Transverse colon (tissue), 4 donors: ENCODE results near the gene FOXG1. TPM values are rescaled to one million over a fixed set of nuclear protein-coding genes. Genes with fewer than 3 reads are reported as not detected.
A peak's percentile ranks its signal among the peaks of the same experiment; 100 is the strongest.

Experiments
- DNase-seq: peaks from one replicate; pipeline ENCODE4 v3.0.0-alpha.2; 2019
- H3K27ac ChIP-seq, 4 donors: fragments of 200-600 bp; sonication (generic); 2 replicates each; pipeline ENCODE4 v1.5.1; 2016 to 2018; ENCODE audit warnings: inconsistent platforms in 4 of 4
- H3K27me3 ChIP-seq: fragments of 200-600 bp; sonication (generic); 2 replicates; pipeline ENCODE4 v1.5.1; 2017; ENCODE audit warnings: inconsistent platforms
- H3K36me3 ChIP-seq, 4 donors: fragments of 200-600 bp; sonication (generic); 2 replicates each; pipeline ENCODE4 v1.5.1; 2017 to 2019; ENCODE audit warnings: inconsistent platforms in 4 of 4
- H3K4me1 ChIP-seq, 4 donors: fragments of 200-600 bp; sonication (generic); 2 replicates each; pipeline ENCODE4 v1.5.1; 2017 to 2020; ENCODE audit warnings: inconsistent platforms in 4 of 4
- H3K4me3 ChIP-seq, 4 donors: fragments of 200-600 bp; sonication (generic); 1 replicate in 1 of 4; 2 replicates in 3 of 4; pipeline versions ENCODE4 v1.5.1 to v1.6.1; 2017 to 2019; ENCODE audit warnings: inconsistent platforms in 4 of 4
- H3K9me3 ChIP-seq, 2 donors: fragments of 200-600 bp; sonication (generic); 2 replicates each; pipeline ENCODE4 v1.5.1; 2017 to 2019; ENCODE audit warnings: inconsistent platforms in 2 of 2
- EP300 ChIP-seq: sonication (generic); formaldehyde crosslinking; IDR thresholded peaks from one replicate; pipeline ENCODE4 v1.6.1; 2017; ENCODE audit warnings: antibody characterized with exemption, low read depth
- POLR2A ChIP-seq: fragments of 450-650 bp; IDR thresholded peaks from one replicate; pipeline ENCODE4 v1.6.1; 2016; ENCODE audit warnings: antibody characterized with exemption, mild to moderate bottlenecking, moderate library complexity
- POLR2AphosphoS5 ChIP-seq, 3 donors: sonication (generic); formaldehyde crosslinking; IDR thresholded peaks; one replicate each; pipeline ENCODE4 v1.6.1; 2016; ENCODE audit warnings: antibody characterized with exemption in 3 of 3
- WGBS, 2 donors: methylation state at CpG; one replicate each; pipeline ENCODE4 v1.1.5; 2018; ENCODE audit warnings: low coverage in 1 of 2; 5-methylcytosine and 5-hydroxymethylcytosine counted together
- in situ Hi-C, 4 donors: fragments of 200-750 bp; cut with MboI; loops; one replicate each; pipeline versions ENCODE4 v1.15.0 to v1.15.1; 2017; ENCODE audit warnings: low sequenced_read_pairs in 3 of 4, low pct_ligation_motif_present in 1 of 4, low pct_unique_long_range_greater_than_20kb in 1 of 4
- intact Hi-C: fragments of 100-400 bp; cut with DNase I; formaldehyde crosslinking; loops from one replicate; pipeline ENCODE4 v1.15.1; 2023; ENCODE audit warnings: low total_unique reads
- total RNA-seq, 4 donors: library from RNA; depleted of rRNA; stranded (reverse); fragments of >200 nt; gene quantifications; one replicate each; pipeline ENCODE4 v1.1.0, GENCODE V29; 2016
- TF ChIP-seq, protein P1 (sequence below), 5 experiments: fragments of 200-600 bp in 3 of 5; fragments of 450-650 bp in 2 of 5; sonication (generic) in 3 of 5; IDR thresholded peaks; 1 replicate in 2 of 5; 2 replicates in 3 of 5; pipeline ENCODE4 v1.5.1; 2016 to 2017; ENCODE audit warnings: antibody characterized with exemption in 5 of 5, inconsistent platforms in 3 of 5, mild to moderate bottlenecking in 2 of 5, moderate library complexity in 1 of 5

Gene FOXG1
- total RNA-seq, 4 donors from 2014 or later = not detected

DNA sequence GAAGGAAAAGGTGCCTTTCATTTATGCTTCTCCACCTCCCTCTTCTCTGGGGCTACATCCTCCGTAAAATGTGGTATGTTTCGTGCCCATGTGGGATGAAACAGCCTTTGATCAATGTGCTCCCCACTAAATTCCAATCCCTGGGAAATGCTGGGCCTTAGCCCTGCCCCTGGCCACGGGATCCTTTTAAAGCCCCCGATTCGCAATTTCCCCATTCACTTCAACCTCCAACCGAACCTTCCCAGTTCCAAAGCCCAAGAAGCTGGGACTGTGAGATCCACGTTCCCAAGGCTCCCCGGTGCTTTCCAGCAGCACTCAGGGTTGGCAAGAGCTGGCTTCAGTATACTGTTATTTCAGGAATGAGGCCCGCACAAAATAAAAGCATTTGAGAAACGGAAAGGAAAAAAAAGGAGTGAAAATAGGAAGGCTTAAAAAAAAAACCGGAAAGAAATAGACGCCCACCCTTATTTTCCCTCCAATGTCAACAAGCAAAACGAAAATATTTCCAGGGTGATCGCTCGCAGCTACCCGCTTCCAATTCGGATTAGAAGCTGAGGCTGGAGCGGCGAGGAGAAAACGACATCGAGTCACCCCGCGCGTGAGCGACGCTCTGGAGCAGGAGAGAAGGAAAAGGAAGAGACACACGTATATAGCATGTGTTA is 1.3 kb upstream of the FOXG1 start:
- intact Hi-C loops (no loop called here), in situ Hi-C loops (loop anchor here in 3 of 4 donors (25.0 kb wide), 2 partner anchors 772 to 1447 kb away; no protein-coding TSS in a partner anchor)
- no peaks in the 10 kb centered on the region for H3K9me3 ChIP-seq
- no peaks in the 10 kb centered on the region for H3K36me3 ChIP-seq
- H3K27ac ChIP-seq = no peak overlapping the region
- H3K4me3 ChIP-seq = peak overlapping the region in 1 of 4 donors; percentile 47
- H3K27me3 ChIP-seq = peaks cover 96% of the 10 kb centered on the region
- DNase-seq = no peak
- WGBS, 2 donors = 13% methylated on average over 9 to 27 of the region's 27 CpGs
- TF ChIP-seq POLR2A (no peak), EP300 (no peak), POLR2AphosphoS5 (IDR thresholded peaks at IDR 0.05) (peak in 1 of 3 donors; percentile 11)
- TF ChIP-seq, protein P1, sequence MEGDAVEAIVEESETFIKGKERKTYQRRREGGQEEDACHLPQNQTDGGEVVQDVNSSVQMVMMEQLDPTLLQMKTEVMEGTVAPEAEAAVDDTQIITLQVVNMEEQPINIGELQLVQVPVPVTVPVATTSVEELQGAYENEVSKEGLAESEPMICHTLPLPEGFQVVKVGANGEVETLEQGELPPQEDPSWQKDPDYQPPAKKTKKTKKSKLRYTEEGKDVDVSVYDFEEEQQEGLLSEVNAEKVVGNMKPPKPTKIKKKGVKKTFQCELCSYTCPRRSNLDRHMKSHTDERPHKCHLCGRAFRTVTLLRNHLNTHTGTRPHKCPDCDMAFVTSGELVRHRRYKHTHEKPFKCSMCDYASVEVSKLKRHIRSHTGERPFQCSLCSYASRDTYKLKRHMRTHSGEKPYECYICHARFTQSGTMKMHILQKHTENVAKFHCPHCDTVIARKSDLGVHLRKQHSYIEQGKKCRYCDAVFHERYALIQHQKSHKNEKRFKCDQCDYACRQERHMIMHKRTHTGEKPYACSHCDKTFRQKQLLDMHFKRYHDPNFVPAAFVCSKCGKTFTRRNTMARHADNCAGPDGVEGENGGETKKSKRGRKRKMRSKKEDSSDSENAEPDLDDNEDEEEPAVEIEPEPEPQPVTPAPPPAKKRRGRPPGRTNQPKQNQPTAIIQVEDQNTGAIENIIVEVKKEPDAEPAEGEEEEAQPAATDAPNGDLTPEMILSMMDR (IDR thresholded peaks at IDR 0.05) = no peak
- H3K4me1 ChIP-seq = peaks cover 0 to 17% (median 14%) of the 10 kb centered on the region in 4 donors

DNA sequence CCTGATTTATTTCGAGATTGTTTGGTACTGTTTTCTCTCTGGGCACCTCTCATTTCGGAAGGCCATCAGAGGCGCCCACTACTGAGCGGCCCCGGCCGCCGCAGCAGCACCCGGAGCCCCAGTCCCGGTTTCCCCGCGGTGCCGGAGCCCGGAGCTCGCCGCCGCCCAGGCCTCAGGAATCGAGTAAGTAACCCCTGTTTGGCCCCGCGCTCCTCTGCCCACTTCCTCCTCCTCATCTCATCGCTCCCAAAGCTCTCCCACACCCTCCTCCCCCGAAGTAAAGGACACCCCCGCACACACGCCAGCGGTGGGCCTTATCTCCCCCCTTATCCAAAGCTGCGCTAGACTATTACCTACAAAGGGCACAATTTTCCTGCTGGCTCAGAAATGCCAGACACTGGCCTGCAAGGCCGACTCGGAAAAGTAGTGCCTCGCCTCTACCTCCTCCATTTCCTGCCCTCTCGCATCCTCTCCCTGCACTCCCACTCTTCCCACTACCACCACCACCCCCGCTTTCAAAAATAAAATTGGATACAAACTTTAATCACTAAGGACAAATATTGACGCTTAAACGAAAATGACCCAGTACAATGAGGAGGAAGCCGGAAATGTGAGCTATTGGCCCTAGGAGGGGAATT is 637 bp upstream of the FOXG1 start:
- Histone ChIP-seq H3K9me3 (no peaks in the 10 kb centered on the region), H3K4me1 (peaks cover 0 to 17% (median 14%) of the 10 kb centered on the region in 4 donors), H3K36me3 (no peaks in the 10 kb centered on the region), H3K4me3 (peak overlapping the region in 3 of 4 donors; percentile 16 to 47 (median 27)), H3K27me3 (peaks cover 96% of the 10 kb centered on the region), H3K27ac (no peak overlapping the region)
- TF ChIP-seq, protein P1 (IDR thresholded peaks at IDR 0.05) = no peak
- TF ChIP-seq EP300 = no peak
- TF ChIP-seq POLR2A = no peak
- TF ChIP-seq POLR2AphosphoS5 (IDR thresholded peaks at IDR 0.05) = no peak
- in situ Hi-C loops (loop anchor here in 3 of 4 donors (25.0 kb wide), 2 partner anchors 771 to 1446 kb away; no protein-coding TSS in a partner anchor), intact Hi-C loops (no loop called here)
- 8% methylated on average over 33 of the region's 33 CpGs; no CpG with 5 or more reads in 1 of the 2 donors for WGBS, 2 donors
- no peak for DNase-seq

DNA sequence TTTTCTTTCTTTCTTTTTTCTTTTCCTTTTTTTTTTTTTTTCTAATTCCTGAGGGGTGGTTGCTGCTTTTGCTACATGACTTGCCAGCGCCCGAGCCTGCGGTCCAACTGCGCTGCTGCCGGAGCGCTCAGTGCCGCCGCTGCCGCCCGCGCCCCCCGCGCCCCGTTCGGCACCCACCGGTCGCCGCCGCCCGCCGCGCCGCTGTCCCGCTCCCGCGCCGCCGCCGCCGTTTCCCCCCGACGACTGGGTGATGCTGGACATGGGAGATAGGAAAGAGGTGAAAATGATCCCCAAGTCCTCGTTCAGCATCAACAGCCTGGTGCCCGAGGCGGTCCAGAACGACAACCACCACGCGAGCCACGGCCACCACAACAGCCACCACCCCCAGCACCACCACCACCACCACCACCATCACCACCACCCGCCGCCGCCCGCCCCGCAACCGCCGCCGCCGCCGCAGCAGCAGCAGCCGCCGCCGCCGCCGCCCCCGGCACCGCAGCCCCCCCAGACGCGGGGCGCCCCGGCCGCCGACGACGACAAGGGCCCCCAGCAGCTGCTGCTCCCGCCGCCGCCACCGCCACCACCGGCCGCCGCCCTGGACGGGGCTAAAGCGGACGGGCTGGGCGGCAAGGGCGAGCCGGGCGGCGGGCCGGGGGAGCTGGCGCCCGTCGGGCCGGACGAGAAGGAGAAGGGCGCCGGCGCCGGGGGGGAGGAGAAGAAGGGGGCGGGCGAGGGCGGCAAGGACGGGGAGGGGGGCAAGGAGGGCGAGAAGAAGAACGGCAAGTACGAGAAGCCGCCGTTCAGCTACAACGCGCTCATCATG is 654 bp downstream of the FOXG1 start:
- H3K4me3 ChIP-seq = peak overlapping the region in 3 of 4 donors; percentile 16 to 47 (median 27)
- H3K36me3 ChIP-seq = no peaks in the 10 kb centered on the region
- TF ChIP-seq EP300 (no peak), POLR2AphosphoS5 (IDR thresholded peaks at IDR 0.05) (no peak), POLR2A (no peak)
- TF ChIP-seq, protein P1 (IDR thresholded peaks at IDR 0.05) = no peak
- peaks cover 96% of the 10 kb centered on the region for H3K27me3 ChIP-seq
- intact Hi-C loops (no loop called here), in situ Hi-C loops (loop anchor here in 3 of 4 donors (25.0 kb wide), 2 partner anchors 770 to 1445 kb away; no protein-coding TSS in a partner anchor)
- peaks cover 0 to 17% (median 14%) of the 10 kb centered on the region in 4 donors for H3K4me1 ChIP-seq
- H3K9me3 ChIP-seq = no peaks in the 10 kb centered on the region
- no peak for DNase-seq
- 29% methylated on average over 84 of the region's 100 CpGs; no CpG with 5 or more reads in 1 of the 2 donors for WGBS, 2 donors
- no peak overlapping the region for H3K27ac ChIP-seq
